IPS DF 6.9 (cell line): Measurements from ENCODE around the gene OCLN.
"Not testable (repeated sequence)": the region's sequence is repeated elsewhere in the genome, so short reads cannot be mapped to it uniquely, and the experiment has no call there.

Experiments
- DNase-seq: peaks from one replicate; pipeline ENCODE4 v3.0.0-alpha.2; 2013; ENCODE audit warnings: low read depth, low spot score
- H3K27ac ChIP-seq: one replicate; pipeline ENCODE4 v1.5.1; 2013; ENCODE audit warnings: low read length, control low read depth
- H3K27me3 ChIP-seq: 2 replicates; pipeline ENCODE4 v1.6.1; 2013; ENCODE audit warnings: mild to moderate bottlenecking, low read length; ENCODE audit not compliant: control insufficient read depth, insufficient read depth
- H3K36me3 ChIP-seq: 2 replicates; pipeline ENCODE4 v1.6.1; 2013; ENCODE audit warnings: low read length; ENCODE audit not compliant: control insufficient read depth, insufficient read depth
- H3K4me1 ChIP-seq: 2 replicates; pipeline ENCODE4 v1.6.1; 2013; ENCODE audit warnings: low read length; ENCODE audit not compliant: control insufficient read depth, insufficient read depth
- H3K4me3 ChIP-seq: 2 replicates; pipeline ENCODE4 v1.5.1; 2013; ENCODE audit warnings: mild to moderate bottlenecking, low read length
- H3K9me3 ChIP-seq: 2 replicates; pipeline ENCODE4 v1.6.1; 2013; ENCODE audit warnings: low read length, inconsistent platforms; ENCODE audit not compliant: control insufficient read depth, insufficient read depth
- WGBS: extraction: QIAGEN DNeasy Blood & Tissue Kit; methylation state at CpG from one replicate; pipeline ENCODE4 v1.1.7; 2013; ENCODE audit warnings: mixed read lengths, missing lambda C conversion rate; ENCODE audit not compliant: insufficient read length, insufficient coverage; 5-methylcytosine and 5-hydroxymethylcytosine counted together

OCLN gene, protein sequence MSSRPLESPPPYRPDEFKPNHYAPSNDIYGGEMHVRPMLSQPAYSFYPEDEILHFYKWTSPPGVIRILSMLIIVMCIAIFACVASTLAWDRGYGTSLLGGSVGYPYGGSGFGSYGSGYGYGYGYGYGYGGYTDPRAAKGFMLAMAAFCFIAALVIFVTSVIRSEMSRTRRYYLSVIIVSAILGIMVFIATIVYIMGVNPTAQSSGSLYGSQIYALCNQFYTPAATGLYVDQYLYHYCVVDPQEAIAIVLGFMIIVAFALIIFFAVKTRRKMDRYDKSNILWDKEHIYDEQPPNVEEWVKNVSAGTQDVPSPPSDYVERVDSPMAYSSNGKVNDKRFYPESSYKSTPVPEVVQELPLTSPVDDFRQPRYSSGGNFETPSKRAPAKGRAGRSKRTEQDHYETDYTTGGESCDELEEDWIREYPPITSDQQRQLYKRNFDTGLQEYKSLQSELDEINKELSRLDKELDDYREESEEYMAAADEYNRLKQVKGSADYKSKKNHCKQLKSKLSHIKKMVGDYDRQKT

DNA sequence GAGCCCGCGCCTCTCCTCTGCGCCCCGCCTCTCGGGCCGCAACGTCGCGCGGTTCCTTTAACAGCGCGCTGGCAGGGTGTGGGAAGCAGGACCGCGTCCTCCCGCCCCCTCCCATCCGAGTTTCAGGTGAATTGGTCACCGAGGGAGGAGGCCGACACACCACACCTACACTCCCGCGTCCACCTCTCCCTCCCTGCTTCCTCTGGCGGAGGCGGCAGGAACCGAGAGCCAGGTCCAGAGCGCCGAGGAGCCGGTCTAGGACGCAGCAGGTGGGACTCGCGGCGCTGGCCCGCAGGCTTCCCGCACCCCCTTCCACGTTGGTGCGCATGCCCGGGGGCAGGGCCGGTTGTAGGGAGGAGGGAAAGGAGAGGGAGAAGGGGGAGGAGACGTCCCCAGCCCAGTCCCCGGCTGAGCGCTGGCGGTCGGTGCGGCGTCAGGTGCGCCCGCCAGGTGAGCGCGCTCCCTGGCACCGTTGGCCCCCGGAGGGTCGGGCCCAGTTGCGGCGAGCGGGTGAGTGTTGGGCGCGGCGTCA is at the start of gene OCLN:
TSS of gene OCLN (plus strand) at position 400 of the 532 bp plus-strand sequence. CDS start 11,455 bp downstream, outside the sequence.
- Histone ChIP-seq H3K9me3 (no peaks in the 10 kb centered on the region), H3K36me3 (no peaks in the 10 kb centered on the region), H3K27ac (no peak within 1 kb of the TSS), H3K4me1 (peaks cover 5% of the 10 kb centered on the region), H3K4me3 (peak within 1 kb of the TSS; percentile 76), H3K27me3 (no peaks in the 10 kb centered on the region)
- no peak for DNase-seq
- WGBS = no CpG with 5 or more reads among the region's 56 CpGs

DNA sequence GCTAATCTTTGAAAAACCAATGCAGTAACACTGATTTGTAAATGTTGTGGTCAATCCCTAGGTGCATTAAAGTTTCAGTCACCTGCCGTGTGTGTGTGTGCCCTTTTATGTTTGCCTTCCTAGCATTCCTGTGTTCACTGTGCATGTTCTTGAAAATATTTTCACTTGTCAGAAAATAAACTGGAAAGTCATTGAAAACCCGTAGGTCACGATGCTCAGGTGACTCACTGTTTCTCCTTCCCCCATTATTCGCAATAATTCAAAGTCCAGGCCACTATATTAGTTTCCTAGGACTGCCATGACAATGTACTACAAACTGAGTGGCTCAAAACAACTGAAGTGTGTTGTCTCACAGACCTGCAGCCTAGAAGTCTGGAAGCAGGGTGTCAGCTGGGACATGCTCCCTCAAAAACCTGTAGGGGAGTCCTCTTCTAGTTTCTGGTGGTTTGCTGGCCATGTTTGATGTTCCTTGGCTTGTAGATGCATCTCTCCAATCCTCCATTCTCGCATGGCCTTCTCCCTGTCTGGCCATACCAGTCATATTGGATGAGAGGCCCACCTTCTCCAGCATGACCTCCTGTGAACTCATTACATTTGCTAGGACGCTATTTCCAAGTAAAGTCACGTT is 48.3 kb upstream of the OCLN start:
- no CpG with 5 or more reads among the region's 7 CpGs for WGBS
- Histone ChIP-seq H3K36me3 (no peaks in the 10 kb centered on the region), H3K27me3 (no peaks in the 10 kb centered on the region), H3K4me3 (no peak overlapping the region), H3K27ac (no peak overlapping the region), H3K4me1 (no peaks in the 10 kb centered on the region), H3K9me3 (no peaks in the 10 kb centered on the region)
- no peak for DNase-seq

DNA sequence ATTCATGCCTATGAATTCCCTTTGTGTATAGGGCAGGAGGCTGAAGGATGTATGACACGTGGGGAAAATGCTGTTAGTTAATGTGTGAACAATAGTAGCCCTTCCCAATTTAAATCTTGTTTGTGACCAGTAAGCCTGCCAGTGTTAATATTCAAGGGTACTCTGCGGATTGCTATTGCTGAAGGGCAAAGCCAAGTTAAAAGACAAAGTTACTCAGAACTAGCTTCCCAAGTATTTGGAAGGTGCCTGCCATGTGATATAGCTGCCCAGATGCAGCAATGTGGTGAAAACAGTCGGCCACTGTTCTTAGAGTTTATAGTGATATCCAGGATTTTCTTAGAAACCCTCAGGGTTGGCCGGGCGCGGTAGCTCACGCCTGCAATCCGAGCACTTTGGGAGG is 43.1 kb upstream of the OCLN start:
- no peaks in the 10 kb centered on the region for H3K9me3 ChIP-seq
- WGBS = no CpG with 5 or more reads among the region's 8 CpGs

DNA sequence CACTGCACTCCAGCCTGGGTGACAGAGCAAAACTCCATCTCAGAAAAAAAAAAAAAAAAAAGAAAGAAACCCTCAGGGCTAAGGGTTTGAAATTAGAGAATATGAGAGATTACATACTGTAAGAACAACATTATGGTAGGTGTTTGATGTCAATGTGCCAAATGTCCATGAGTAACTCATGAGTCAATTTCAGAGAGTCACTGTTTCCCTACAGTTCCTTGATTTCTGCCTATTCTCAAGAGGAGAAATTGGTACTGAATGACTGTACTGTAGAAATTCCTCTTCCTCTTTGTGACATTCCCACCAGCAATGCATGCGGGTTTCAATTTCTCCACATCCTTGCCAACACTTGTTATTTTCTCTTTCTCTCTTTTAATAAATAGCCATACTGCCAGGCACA is 42.5 kb upstream of the OCLN start:
- no peaks in the 10 kb centered on the region for H3K27me3 ChIP-seq
- DNase-seq = no peak
- no peak overlapping the region for H3K27ac ChIP-seq
- no peaks in the 10 kb centered on the region for H3K36me3 ChIP-seq
- no peaks in the 10 kb centered on the region for H3K4me1 ChIP-seq
- no peak overlapping the region for H3K4me3 ChIP-seq
- no peaks in the 10 kb centered on the region for H3K9me3 ChIP-seq
- WGBS = no CpG with 5 or more reads among the region's 1 CpG

More for the DNA sequence above, 43.1 kb upstream of the OCLN start:
- Histone ChIP-seq H3K36me3 (no peaks in the 10 kb centered on the region), H3K4me3 (no peak overlapping the region), H3K27me3 (no peaks in the 10 kb centered on the region), H3K27ac (no peak overlapping the region), H3K4me1 (no peaks in the 10 kb centered on the region)
- no peak for DNase-seq

DNA sequence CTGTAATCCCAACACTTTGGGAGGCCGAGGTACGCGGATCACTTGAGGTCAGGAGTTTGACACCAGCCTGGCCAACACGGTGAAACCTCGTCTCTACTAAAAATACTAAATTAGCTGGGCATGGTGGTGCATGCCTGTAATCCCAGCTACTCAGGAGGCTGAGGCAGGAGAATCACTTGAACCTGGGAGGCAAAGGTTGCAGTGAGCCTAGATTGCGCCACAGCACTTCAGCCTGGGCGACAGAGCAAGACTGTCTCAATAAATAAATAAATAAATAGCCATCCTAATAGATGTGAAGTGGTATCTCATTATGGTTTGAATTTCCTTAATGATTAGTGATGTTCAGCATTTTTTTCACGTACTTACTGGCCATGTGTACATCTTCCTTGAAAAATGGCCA is 42.1 kb upstream of the OCLN start:
- WGBS = no CpG with 5 or more reads among the region's 8 CpGs
- not testable (repeated sequence) for H3K27me3 ChIP-seq, DNase-seq, H3K27ac ChIP-seq, H3K4me1 ChIP-seq, H3K9me3 ChIP-seq, H3K36me3 ChIP-seq, H3K4me3 ChIP-seq

DNA sequence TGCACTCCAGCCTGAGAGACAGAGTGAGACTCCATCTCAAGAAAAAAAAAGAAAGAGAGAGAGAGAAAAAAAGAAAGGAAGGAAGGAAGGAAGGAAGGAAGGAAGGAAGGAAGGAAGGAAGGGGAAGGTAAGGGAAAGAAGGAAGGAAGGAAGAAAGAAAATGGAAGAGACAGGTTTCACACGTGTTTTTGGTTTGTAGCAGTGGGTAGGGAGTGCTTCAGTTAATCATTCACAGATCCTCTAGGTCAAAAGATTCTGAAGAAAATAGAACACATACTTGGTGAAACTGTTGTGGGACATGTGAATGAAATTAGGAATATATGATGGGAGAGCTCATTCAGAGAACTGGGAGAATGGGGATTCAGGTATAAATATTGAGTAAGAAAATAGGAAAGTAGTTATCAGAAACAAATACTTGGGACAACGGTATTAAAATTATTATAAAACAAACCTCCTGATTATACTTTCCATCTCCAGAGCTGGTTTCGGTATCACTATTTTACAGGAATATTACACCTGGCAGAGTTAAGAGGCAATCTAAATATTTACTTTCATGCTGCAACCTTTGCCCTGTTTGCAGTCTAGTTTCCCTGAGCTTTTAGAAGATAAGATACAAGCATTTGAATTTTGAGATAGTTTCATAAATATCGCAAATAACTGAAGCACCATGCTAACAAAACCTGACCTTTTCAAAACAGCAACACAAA is 40.5 kb upstream of the OCLN start:
- H3K27ac ChIP-seq = no peak overlapping the region

DNA sequence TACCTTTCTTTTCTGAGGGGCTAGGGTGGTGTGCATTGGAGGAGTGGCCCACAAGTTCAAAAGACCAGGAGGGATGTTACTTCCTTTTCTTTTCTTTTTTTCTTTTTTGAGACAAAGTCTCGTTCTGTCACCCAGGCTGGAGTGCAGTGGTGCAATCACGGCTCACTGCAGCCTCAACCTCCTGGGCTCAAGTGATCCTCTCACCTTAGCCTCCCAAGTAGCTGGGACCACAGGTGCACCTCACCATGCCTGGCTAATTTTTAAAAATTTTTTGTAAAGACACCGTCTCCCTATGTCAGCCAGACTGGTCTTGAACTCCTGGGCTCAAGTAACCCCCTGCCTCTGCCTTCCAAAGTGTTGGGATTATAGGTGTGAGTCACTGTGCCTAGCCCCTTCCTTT is 39.1 kb upstream of the OCLN start:
- H3K27ac ChIP-seq, DNase-seq, H3K36me3 ChIP-seq, H3K9me3 ChIP-seq, H3K4me1 ChIP-seq, H3K27me3 ChIP-seq, H3K4me3 ChIP-seq: not testable (repeated sequence)
- no CpG with 5 or more reads among the region's 3 CpGs for WGBS

More for the DNA sequence above, 40.5 kb upstream of the OCLN start:
- H3K9me3 ChIP-seq = no peaks in the 10 kb centered on the region
- H3K4me1 ChIP-seq = no peaks in the 10 kb centered on the region
- no peak overlapping the region for H3K4me3 ChIP-seq
- no CpG with 5 or more reads among the region's 4 CpGs for WGBS
- no peaks in the 10 kb centered on the region for H3K36me3 ChIP-seq
- DNase-seq = no peak
- no peaks in the 10 kb centered on the region for H3K27me3 ChIP-seq

DNA sequence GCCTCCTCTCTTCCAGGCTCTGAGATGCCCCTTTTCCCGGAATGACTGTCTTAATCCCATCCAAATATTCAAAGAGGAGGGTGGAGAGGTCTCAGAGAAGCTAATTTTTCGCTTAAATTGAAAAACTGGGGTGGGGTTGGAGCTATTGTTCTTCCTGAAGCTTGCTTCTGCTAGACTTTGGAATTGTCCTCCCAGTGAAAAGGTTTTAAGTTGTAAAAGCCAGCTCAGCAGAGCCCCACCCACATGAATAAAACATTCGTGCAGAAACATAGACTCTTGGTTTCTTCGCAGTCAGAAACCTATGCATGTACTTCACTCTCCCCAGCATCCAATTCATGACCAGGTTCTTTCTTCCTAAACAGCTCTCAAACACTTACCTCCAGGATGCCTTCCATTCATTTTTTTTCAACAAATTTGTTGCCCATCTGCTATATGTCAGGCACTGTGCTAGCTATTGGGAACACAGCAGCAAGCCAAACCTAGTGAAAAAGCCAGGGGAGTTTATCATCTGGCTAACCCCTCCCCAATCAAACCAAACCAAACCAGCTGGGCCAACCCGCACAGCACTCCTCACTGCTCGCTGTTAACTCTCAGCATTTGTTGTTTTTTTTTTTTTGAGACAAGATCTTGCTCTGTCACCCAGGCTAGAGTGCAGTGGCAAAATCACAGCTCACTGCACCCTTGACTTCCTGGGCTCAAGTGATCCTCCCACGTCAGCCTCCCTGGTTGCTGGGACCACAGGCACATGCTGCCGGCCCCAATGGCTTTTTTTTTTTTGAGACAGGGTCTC is 37.9 kb upstream of the OCLN start:
- H3K9me3 ChIP-seq = no peaks in the 10 kb centered on the region
- DNase-seq = no peak
- WGBS = no CpG with 5 or more reads among the region's 8 CpGs
- no peaks in the 10 kb centered on the region for H3K36me3 ChIP-seq
- H3K4me3 ChIP-seq = 0 out of 2 replicates have a peak overlapping the region, but pooled peaks have one; percentile 9
- no peaks in the 10 kb centered on the region for H3K27me3 ChIP-seq
- no peaks in the 10 kb centered on the region for H3K4me1 ChIP-seq
- H3K27ac ChIP-seq = no peak overlapping the region

DNA sequence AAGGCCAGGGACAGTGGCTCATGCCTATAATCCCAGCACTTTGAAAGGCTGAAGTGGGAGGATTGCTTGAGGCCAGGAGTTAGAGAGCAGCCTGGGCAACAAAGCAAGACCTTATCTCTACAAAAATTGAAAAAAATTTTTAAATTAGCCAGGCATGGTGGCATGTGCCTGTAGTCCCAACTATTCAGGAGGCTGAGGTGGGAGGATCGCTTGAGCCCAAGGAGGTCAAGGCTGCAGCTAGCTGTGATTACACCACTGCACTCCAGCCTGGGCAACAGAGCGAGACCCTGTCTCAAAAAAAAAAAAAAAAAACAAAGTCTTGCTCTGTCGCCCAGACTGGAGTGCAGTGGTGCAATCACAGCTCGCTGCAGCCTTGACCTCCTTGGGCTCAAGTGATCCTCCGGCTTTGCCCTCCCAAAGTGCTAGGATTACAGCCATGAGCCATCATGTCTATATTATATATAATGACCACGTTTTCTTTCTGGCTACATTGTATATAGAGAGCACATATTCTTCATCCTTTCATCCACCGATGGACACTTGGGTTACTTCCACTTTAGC is 37.1 kb upstream of the OCLN start:
- not testable (repeated sequence) for H3K4me1 ChIP-seq

More for the DNA sequence above, 37.1 kb upstream of the OCLN start:
- H3K9me3 ChIP-seq, H3K27ac ChIP-seq, H3K4me3 ChIP-seq, H3K27me3 ChIP-seq, DNase-seq, H3K36me3 ChIP-seq: not testable (repeated sequence)
- WGBS = no CpG with 5 or more reads among the region's 7 CpGs
